HS-5 (cell line): ENCODE data around the gene TOX2.

Experiments
- DNase-seq: peaks from one replicate; pipeline ENCODE4 v3.0.0-alpha.2; 2012; ENCODE audit warnings: low read depth

TOX2 gene

DNA sequence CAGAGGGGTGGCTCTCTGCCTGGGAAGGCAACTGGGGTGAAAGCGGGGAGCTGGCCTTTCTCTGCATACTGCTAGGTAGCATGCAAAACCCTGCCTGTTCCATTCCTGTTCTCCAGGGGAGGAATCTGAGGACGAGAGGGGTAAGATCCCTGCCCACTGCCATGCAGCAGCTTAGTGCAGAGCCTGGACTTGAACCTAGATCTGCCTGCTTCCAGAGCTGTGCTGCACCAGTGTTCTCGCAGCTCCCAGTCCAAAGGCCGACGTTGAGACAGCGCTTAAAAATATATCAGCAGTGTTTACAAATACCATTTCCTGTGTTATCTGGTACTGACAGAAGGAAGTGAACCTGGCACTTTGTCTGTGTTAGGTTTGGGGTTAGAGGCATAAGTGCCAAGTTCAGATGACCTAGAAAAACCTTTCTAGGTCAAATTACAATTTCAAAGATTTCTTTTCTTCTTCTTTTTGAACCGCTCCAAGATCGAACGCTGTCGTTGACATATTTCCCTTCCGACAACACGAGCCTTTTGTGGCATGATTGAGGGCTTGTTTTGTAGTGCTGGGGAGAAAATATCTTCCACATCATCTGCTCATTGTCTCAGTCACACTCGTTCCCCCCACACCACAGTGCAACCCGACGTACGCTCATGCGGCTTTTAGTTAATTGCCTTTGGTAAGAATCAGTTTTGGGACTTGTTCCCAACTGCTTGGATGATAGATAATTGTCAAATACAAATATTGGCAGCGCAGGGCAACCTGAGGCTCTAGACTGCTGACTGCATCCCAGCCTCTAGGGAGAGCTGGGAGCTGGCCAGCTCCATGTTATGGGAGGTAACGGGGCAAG is 44.6 kb downstream of the TOX2 start:
- no peak for DNase-seq

- DNase-seq = no peak
Observed at GRCh38 chr20:43959920-43960227, 45.2 kb downstream of the TOX2 start.

DNA sequence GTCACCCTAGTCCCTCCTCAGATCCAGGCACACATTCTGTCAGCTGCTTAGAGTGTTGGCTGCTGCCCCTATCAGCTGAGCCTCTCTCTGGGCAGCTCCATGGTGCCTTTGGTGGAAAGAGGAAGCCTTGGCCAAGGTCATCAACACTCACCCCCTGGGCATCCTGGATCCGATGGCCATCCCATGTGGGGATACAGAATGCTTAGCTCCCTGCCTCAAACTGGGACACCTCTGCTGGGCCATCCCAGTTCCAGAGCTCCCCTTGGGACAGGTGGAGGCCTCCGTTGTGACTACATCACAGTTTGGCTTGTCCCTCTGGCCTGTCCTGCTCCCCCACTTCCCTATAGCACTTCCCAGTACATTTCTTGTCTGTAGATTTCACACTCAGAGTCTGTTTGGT is 45.6 kb downstream of the TOX2 start:
- no peak for DNase-seq

DNA sequence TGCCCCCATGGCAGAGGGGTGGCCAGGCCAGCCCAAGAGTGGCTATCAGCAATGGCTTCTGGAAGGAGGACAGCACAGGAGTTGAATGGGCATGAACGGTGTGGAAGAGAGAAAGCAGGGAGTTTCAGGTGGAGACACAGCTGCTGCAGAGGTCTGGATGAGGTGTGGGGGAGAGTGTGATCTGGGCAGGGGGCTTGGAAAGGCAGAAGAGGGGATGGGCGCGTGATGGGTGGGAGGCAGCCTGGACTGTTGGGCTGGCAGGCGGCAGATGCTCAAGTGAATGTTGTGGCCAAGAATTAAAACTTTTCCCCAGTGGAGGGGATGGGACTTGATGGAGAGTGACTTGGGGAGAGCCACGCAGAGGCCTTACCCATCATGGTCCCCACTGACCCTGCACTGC is 46.5 kb downstream of the TOX2 start:
- DNase-seq = no peak

GRCh38 chr20:43961541-43962471 is 47.2 kb downstream of the TOX2 start:
- no peak for DNase-seq

DNA sequence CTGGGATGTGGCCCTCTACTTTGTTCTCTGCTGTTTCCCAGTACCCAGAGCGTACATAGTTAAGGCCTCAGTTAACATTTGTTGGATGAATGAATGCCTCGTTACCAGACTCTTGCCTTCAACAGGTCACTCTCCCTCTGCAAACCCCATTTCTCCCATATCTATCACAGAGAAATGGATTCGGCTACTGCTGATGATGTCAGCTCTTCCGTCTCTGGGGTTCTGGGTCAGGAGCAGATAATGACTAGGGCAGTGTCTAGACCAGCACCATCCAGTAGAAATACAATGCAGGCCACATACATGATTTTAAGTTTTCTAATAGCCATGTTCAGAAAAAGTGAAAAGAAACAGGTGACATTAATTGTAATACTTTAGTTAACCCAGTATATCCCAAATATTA is 47.9 kb downstream of the TOX2 start:
- no peak for DNase-seq

DNA sequence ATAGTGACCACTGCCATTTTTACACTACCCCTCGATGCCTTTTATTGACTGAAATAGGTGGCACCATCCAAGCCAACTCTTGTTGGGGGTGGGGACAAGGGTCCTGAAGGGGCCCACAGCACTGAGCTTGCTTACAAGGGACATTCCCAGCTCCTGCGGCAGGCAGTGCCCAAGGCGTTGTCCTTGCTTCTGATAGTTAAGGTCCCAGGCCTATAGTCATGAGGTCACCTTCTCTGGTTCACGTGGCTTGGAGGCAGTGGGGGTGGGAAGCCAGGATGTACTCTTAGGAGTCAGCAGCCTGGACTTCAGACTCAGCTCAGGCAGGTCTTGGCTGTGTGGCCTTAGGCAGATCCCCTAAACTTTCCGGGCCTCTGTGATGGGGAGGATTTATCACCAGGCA is 48.6 kb downstream of the TOX2 start:
- no peak for DNase-seq

GRCh38 chr20:43963872-43964791 is 49.5 kb downstream of the TOX2 start:
- no peak for DNase-seq

- no peak for DNase-seq
Observed at GRCh38 chr20:43968341-43969000, 53.8 kb downstream of the TOX2 start.

GRCh38 chr20:43969028-43969447 is 54.4 kb downstream of the TOX2 start:
- DNase-seq = no peak

DNA sequence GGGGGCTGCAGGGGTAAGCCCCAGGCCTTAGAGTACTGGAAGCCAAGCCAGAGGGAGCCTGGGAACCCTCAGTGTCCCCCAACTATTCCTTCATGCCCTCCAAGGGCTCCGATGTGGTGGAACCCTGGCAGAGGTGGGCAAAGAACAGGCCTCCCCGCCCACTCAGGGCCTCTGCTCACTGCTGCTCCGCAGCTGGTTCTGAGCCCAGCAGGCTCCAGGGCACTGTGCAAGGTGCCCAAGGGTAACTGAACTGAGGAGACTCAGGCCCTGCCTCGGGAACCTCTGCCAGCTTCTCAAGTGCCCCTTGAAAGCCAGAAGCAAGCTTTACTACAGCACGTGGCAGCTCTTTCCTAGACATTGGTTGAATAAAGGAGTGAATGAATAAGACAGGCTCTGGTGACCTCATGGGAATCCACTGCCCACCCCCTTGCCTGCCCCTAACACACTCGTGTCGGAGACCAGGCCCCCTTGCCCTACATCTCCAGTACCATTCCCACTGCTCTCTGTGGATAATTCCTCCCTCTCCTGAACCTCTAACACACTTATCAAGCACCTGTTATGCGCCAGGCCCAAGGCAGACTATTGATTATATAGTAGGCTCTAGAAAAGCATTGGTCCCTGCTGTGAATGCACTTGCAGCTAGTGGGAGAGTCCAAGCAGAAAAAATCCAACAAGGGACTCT is 55.0 kb downstream of the TOX2 start:
- no peak for DNase-seq

- DNase-seq = no peak
Observed at GRCh38 chr20:43971267-43971666, 56.6 kb downstream of the TOX2 start.

- DNase-seq = no peak
Observed at GRCh38 chr20:43972051-43972450, 57.4 kb downstream of the TOX2 start.

GRCh38 chr20:43972692-43973091 is 58.0 kb downstream of the TOX2 start:
- no peak for DNase-seq

DNA sequence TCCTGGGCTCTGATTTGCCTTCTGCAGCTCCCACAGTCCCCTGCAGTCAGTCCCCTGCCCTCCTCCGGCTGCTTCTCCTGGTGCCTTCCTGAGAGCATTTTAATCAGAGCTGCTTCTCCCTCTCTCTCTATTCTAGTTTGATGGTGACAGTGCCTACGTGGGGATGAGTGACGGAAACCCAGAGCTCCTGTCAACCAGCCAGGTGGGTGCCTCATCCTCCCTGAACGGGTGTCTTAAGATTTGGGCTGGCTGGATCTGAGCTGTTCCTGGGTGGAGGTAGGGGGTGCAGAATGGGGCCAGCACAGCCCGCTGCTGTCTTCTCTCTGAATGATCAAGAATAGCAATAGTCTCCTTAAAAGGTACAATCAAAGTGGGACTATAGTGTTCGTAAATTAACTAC is 58.6 kb downstream of the TOX2 start:
- DNase-seq = no peak

DNA sequence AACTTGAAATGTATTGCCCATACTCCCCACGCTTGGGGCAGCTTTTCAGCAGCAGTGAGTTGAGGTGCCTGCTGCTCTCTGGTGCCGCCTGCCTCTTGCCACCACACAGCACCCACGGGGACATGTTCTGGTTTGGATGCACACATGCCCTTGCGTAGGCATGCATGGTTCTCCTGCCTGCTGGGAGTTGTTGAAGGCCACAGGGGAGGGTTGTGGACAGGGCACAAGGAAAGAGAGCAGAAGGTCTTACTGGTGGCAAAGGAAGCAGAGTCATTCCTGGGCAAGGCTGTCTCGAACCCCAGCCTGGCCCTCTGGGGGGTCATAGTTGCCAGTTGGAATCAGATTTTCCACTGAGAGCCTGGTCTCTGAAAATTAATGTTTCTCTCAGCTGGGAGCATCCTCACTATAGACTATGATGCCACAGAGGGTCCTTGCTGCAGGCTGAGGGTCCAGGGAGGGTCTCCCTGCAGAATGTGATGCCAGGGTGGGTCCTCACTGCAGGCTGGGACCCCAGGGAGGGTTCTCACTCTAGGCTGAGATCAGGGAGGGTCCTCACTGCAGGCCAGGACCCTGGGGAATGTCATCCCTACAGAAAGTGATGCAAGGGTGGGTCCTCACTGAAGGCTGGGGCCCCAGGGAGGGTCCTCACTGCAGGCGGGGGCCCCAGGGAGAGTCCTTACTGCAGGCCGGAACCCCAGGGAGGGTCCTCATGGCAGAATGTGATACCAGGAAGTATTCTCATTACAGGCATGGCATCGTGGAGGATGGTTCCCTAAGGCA is 59.2 kb downstream of the TOX2 start:
- no peak for DNase-seq

- no peak for DNase-seq
Observed at GRCh38 chr20:43974695-43975094, 60.0 kb downstream of the TOX2 start.

GRCh38 chr20:43975096-43975768 is 60.6 kb downstream of the TOX2 start:
- peak; percentile 78 for DNase-seq

DNA sequence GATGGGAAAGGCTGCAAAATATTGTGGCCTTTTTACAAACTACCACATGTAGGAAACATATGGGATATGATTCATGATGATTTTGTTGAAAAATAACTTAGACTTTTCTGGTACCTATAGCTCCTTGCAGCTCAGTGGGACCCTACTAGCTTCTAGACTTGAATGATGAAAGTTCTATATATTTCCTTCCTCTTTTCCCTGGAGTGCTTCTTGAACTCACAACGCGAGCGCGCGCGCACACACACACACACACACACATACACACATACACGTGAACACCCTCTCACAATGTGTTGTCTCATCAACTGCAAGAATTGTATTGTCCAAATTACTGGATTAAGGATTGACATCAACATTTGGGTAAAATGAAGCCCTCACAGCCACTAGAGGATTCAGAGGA is 61.9 kb downstream of the TOX2 start:
- no peak for DNase-seq

GRCh38 chr20:43977252-43977651 is 62.6 kb downstream of the TOX2 start:
- DNase-seq = no peak
